H9 (cell line): ENCODE data around the gene CTNNA3. TPM values are rescaled to one million over a fixed set of nuclear protein-coding genes. Genes with fewer than 3 reads are reported as not detected.

Experiments used
- DNase-seq: peaks from one replicate; pipeline ENCODE4 v3.0.0-alpha.2; 2017
- H2AFZ ChIP-seq: one replicate; pipeline ENCODE4 v1.6.1; 2013; ENCODE audit warnings: mild to moderate bottlenecking, low read length, control low read depth, moderate library complexity
- H2AK5ac ChIP-seq: 2 replicates; pipeline ENCODE4 v1.6.1; 2013; ENCODE audit warnings: low read length, control low read depth, mixed read lengths; ENCODE audit not compliant: insufficient read length
- H2BK120ac ChIP-seq: one replicate; pipeline ENCODE4 v1.6.1; 2013; ENCODE audit warnings: low read depth, mild to moderate bottlenecking, low read length, control low read depth, inconsistent platforms; ENCODE audit not compliant: poor library complexity, severe bottlenecking
- H2BK12ac ChIP-seq: 2 replicates; pipeline ENCODE4 v1.6.1; 2013; ENCODE audit warnings: low read length, control low read depth, mixed read lengths, low read depth; ENCODE audit not compliant: insufficient read length
- H2BK15ac ChIP-seq: 2 replicates; pipeline ENCODE4 v1.6.1; 2013; ENCODE audit warnings: low read depth, low read length, control low read depth
- H2BK20ac ChIP-seq: one replicate; pipeline ENCODE4 v1.6.1; 2013; ENCODE audit warnings: low read depth, mild to moderate bottlenecking, low read length, control low read depth, inconsistent platforms; ENCODE audit not compliant: poor library complexity, severe bottlenecking
- H2BK5ac ChIP-seq: 2 replicates; pipeline ENCODE4 v1.6.1; 2013; ENCODE audit warnings: low read length, control low read depth, mixed read lengths; ENCODE audit not compliant: insufficient read length
- H3K14ac ChIP-seq: 2 replicates; pipeline ENCODE4 v1.6.1; 2013; ENCODE audit warnings: low read length, control low read depth; ENCODE audit not compliant: insufficient read depth
- H3K18ac ChIP-seq: 2 replicates; pipeline ENCODE4 v1.6.1; 2013; ENCODE audit warnings: low read depth, mild to moderate bottlenecking, mixed read lengths, low read length, control low read depth; ENCODE audit not compliant: insufficient read length
- H3K23ac ChIP-seq: 2 replicates; pipeline ENCODE4 v1.6.1; 2013; ENCODE audit warnings: low read length, control low read depth, mixed read lengths, low read depth; ENCODE audit not compliant: insufficient read length
- H3K23me2 ChIP-seq: 2 replicates; pipeline ENCODE4 v1.6.1; 2013; ENCODE audit warnings: low read depth, mild to moderate bottlenecking, mixed read lengths, low read length, control low read depth; ENCODE audit not compliant: insufficient read length, poor library complexity, severe bottlenecking
- H3K27ac ChIP-seq: 2 replicates; pipeline ENCODE4 v1.5.1; 2013; ENCODE audit warnings: low read length, control low read depth, mixed read lengths, low read depth; ENCODE audit not compliant: insufficient read length
- H3K27me3 ChIP-seq: 2 replicates; pipeline ENCODE4 v1.6.1; 2013; ENCODE audit warnings: low read length, control low read depth, inconsistent platforms; ENCODE audit not compliant: insufficient read depth
- H3K4ac ChIP-seq: 2 replicates; pipeline ENCODE4 v1.6.1; 2013; ENCODE audit warnings: low read depth, mild to moderate bottlenecking, control low read depth, inconsistent platforms, low read length, moderate library complexity
- H3K4me1 ChIP-seq: 2 replicates; pipeline ENCODE4 v1.6.1; 2013; ENCODE audit warnings: low read length, control low read depth, inconsistent platforms; ENCODE audit not compliant: insufficient read depth
- H3K4me2 ChIP-seq: 2 replicates; pipeline ENCODE4 v1.6.1; 2013; ENCODE audit warnings: low read length, control low read depth, mixed read lengths; ENCODE audit not compliant: insufficient read length, insufficient read depth
- H3K56ac ChIP-seq: 2 replicates; pipeline ENCODE4 v1.6.1; 2013; ENCODE audit warnings: low read depth, mild to moderate bottlenecking, mixed read lengths, low read length, control low read depth; ENCODE audit not compliant: insufficient read length
- H3K79me1 ChIP-seq: 2 replicates; pipeline ENCODE4 v1.6.1; 2013; ENCODE audit warnings: low read depth, mild to moderate bottlenecking, moderate library complexity, low read length, control low read depth, inconsistent platforms; ENCODE audit not compliant: insufficient read depth, poor library complexity, severe bottlenecking
- H3K79me2 ChIP-seq: 2 replicates; pipeline ENCODE4 v1.6.1; 2013; ENCODE audit warnings: low read length, control low read depth, inconsistent platforms; ENCODE audit not compliant: insufficient read depth
- H3K9ac ChIP-seq: 2 replicates; pipeline ENCODE4 v1.6.1; 2013; ENCODE audit warnings: low read length, control low read depth, mixed read lengths; ENCODE audit not compliant: insufficient read length; ENCODE audit errors: extremely low read depth
- H3K9me3 ChIP-seq: one replicate; pipeline ENCODE4 v1.6.1; 2013; ENCODE audit warnings: low read depth, low read length, inconsistent platforms; ENCODE audit not compliant: control insufficient read depth
- H3T11ph ChIP-seq: one replicate; pipeline ENCODE4 v1.6.1; 2013; ENCODE audit warnings: mild to moderate bottlenecking, low read length, control low read depth, inconsistent platforms
- H4K20me1 ChIP-seq: one replicate; pipeline ENCODE4 v1.6.1; 2013; ENCODE audit not compliant: control insufficient read depth, insufficient read length, insufficient read depth
- H4K5ac ChIP-seq: 2 replicates; pipeline ENCODE4 v1.6.1; 2013; ENCODE audit warnings: low read depth, mild to moderate bottlenecking, mixed read lengths, low read length, control low read depth; ENCODE audit not compliant: insufficient read length
- H4K8ac ChIP-seq: replicated peaks from 2 replicates; pipeline ENCODE4 v1.6.1; 2013; ENCODE audit warnings: low read length, control low read depth, mixed read lengths, low read depth; ENCODE audit not compliant: insufficient read length
- H4K91ac ChIP-seq: 2 replicates; pipeline ENCODE4 v1.6.1; 2013; ENCODE audit warnings: low read depth, mild to moderate bottlenecking, moderate library complexity, mixed read lengths, low read length, control low read depth; ENCODE audit not compliant: insufficient read length
- H3K27ac Mint-ChIP-seq, 3 experiments: 2 replicates in 2 of 3; 3 replicates in 1 of 3; pipeline ENCODE4 v1.8.0; 2020 to 2021; ENCODE audit warnings: mixed read lengths in 3 of 3, mild to moderate bottlenecking in 1 of 3, moderate library complexity in 1 of 3
- H3K27me3 Mint-ChIP-seq: 2 replicates; pipeline ENCODE4 v1.8.0; 2021; ENCODE audit warnings: low read depth, mild to moderate bottlenecking, moderate library complexity, mixed read lengths
- H3K36me3 Mint-ChIP-seq, 3 experiments: 2 replicates in 2 of 3; 3 replicates in 1 of 3; pipeline ENCODE4 v1.8.0; 2020 to 2021; ENCODE audit warnings: low read depth in 3 of 3, mixed read lengths in 3 of 3; ENCODE audit not compliant: insufficient read depth in 1 of 3
- H3K4me1 Mint-ChIP-seq, 2 experiments: 2 replicates each; pipeline ENCODE4 v1.8.0; 2020; ENCODE audit warnings: mixed read lengths in 2 of 2
- H3K4me3 Mint-ChIP-seq, 2 experiments: 2 replicates in 1 of 2; 3 replicates in 1 of 2; pipeline ENCODE4 v1.8.0; 2020 to 2021; ENCODE audit warnings: mild to moderate bottlenecking in 2 of 2, mixed read lengths in 2 of 2, moderate library complexity in 1 of 2
- H3K9me3 Mint-ChIP-seq, 2 experiments: 2 replicates in 1 of 2; 3 replicates in 1 of 2; pipeline ENCODE4 v1.8.0; 2020; ENCODE audit warnings: mild to moderate bottlenecking in 2 of 2, mixed read lengths in 2 of 2, moderate library complexity in 1 of 2
- WGBS: extraction: QIAGEN DNeasy Blood & Tissue Kit; methylation state at CpG from one replicate; pipeline ENCODE4 v1.1.7; 2013; ENCODE audit warnings: missing lambda C conversion rate, low lambda C conversion rate, mixed read lengths; ENCODE audit not compliant: insufficient read length; ENCODE audit errors: extremely low coverage; 5-methylcytosine and 5-hydroxymethylcytosine counted together
- total RNA-seq: library from RNA; stranded (reverse); gene quantifications from 2 replicates; pipeline ENCODE4 v1.2.1, GENCODE V29; 2021
- TF ChIP-seq, protein P1 (sequence below): fragments of 200-600 bp; sonication (generic); conservative IDR thresholded peaks from 3 replicates; pipeline ENCODE4 v1.8.0; 2021; ENCODE audit warnings: antibody characterized with exemption, mild to moderate bottlenecking

Gene CTNNA3
- total RNA-seq, 1 experiment from 2014 or later, result 3.3 TPM

DNA sequence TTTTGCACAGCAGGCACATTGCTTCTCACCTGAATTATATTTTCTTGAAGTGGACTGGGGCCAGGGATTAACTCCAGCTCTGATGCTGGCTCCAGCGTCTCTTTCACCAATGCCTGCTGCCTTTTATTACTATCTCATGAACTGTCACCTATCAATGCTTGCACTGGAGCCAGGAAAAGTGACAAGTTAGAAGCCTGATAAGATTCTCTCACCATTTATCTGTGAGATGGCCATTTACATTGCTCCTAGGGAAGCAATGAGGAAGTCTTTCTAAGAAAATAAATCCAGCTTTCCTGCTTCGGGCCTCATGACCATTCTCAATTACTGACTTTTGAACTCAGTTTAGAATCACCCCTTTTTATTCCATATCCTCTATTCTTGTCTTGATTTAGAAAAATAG is 818.6 kb downstream of the CTNNA3 start:
- Histone ChIP-seq H4K20me1 (no peaks in the 10 kb centered on the region), H3T11ph (no peak overlapping the region), H3K23me2 (no peaks in the 10 kb centered on the region), H2AK5ac (no peak overlapping the region), H3K9ac (no peak overlapping the region), H3K27ac (no peak overlapping the region), H3K14ac (no peak overlapping the region), H3K4me1 (no peaks in the 10 kb centered on the region), H2BK120ac (no peak overlapping the region), H2BK12ac (no peak overlapping the region), H3K18ac (no peak overlapping the region), H3K79me2 (no peaks in the 10 kb centered on the region), H4K91ac (no peak overlapping the region), H2BK15ac (no peak overlapping the region), H3K79me1 (no peaks in the 10 kb centered on the region), H3K27me3 (no peaks in the 10 kb centered on the region), H2BK5ac (no peak overlapping the region), H3K4me2 (no peak overlapping the region), H3K9me3 (no peaks in the 10 kb centered on the region), H4K8ac (no peak overlapping the region), H3K23ac (no peak overlapping the region), H2BK20ac (no peak overlapping the region), H2AFZ (no peak overlapping the region), H4K5ac (no peak overlapping the region), H3K4ac (no peak overlapping the region), H3K56ac (no peak overlapping the region)
- WGBS, result no CpG with 5 or more reads among the region's 2 CpGs
- H3K36me3 Mint-ChIP-seq, result no peaks in the 10 kb centered on the region
- DNase-seq, result no peak
- no peaks in the 10 kb centered on the region for H3K27me3 Mint-ChIP-seq
- H3K9me3 Mint-ChIP-seq, result no peaks in the 10 kb centered on the region
- H3K4me1 Mint-ChIP-seq, result peaks cover 6 to 7% of the 10 kb centered on the region in 2 experiments
- TF ChIP-seq, protein P1, sequence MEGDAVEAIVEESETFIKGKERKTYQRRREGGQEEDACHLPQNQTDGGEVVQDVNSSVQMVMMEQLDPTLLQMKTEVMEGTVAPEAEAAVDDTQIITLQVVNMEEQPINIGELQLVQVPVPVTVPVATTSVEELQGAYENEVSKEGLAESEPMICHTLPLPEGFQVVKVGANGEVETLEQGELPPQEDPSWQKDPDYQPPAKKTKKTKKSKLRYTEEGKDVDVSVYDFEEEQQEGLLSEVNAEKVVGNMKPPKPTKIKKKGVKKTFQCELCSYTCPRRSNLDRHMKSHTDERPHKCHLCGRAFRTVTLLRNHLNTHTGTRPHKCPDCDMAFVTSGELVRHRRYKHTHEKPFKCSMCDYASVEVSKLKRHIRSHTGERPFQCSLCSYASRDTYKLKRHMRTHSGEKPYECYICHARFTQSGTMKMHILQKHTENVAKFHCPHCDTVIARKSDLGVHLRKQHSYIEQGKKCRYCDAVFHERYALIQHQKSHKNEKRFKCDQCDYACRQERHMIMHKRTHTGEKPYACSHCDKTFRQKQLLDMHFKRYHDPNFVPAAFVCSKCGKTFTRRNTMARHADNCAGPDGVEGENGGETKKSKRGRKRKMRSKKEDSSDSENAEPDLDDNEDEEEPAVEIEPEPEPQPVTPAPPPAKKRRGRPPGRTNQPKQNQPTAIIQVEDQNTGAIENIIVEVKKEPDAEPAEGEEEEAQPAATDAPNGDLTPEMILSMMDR, result no peak
- H3K4me3 Mint-ChIP-seq, result no peak overlapping the region
- H3K27ac Mint-ChIP-seq, result no peak overlapping the region
